ENCODE results near the gene C22orf31.

Gene C22orf31

DNA sequence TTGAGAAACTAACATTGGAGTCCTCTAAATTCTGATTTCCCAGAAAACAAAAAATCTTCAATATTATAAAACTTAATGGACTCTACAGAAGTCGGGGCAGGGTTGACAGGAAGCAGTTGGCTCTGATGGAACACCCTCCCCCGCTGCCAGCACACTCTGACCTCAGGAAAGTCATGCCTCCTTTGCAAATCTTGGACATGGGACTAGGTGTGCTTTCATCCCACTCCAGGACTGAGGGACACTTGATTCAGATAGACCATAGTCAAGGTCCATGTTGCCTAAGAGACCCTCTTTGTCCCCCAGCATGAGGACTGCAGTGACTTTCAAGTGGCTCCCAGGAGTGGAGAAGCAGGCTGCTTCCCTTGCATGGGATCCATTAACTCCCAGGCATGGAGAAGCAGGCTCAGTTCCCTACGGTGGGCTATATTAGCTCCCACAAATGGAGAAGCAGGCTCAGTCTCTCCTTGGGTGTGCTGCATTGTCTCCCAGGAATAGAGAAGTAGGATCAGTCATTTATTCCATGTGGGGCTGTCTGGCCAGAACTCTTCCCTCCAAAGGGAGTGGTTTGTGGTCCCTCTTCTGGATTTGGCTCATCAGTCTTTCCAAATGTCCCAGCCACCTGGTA is 38.3 kb downstream of the C22orf31 start:
- no peak for DNase-seq

DNA sequence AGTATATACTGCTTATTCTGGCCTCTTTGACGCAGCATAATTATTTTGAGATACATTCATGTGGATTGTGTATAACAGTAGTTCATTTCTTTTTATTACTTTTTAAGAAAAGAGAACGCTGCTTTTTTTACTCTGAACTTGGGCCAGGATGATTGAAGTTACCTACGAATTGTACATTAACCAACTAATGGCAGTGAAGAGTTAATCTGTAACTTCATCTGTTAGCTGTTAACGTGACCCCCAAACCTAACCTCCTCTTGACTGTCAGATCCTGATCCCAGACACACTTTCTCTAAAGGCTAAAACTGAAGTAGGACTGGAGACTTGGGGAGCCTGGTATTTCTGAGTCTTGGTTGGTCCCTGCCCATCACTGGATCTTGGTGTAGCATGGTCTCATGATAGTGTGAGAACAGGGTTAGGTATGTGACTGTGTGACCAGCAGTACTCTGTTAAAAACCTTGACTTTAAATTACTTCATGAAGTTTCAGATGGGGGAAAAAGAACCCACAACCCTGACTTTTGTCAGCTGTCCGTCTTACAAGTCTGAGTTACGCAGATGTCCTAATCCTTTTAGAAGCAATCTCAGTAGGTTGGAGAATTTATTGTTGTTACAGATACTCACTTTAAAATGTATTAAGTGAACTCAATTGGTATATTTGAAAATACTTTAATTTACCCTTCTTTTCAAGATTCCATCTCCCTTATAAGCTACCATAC is 39.4 kb downstream of the C22orf31 start:
- no peak for DNase-seq

DNA sequence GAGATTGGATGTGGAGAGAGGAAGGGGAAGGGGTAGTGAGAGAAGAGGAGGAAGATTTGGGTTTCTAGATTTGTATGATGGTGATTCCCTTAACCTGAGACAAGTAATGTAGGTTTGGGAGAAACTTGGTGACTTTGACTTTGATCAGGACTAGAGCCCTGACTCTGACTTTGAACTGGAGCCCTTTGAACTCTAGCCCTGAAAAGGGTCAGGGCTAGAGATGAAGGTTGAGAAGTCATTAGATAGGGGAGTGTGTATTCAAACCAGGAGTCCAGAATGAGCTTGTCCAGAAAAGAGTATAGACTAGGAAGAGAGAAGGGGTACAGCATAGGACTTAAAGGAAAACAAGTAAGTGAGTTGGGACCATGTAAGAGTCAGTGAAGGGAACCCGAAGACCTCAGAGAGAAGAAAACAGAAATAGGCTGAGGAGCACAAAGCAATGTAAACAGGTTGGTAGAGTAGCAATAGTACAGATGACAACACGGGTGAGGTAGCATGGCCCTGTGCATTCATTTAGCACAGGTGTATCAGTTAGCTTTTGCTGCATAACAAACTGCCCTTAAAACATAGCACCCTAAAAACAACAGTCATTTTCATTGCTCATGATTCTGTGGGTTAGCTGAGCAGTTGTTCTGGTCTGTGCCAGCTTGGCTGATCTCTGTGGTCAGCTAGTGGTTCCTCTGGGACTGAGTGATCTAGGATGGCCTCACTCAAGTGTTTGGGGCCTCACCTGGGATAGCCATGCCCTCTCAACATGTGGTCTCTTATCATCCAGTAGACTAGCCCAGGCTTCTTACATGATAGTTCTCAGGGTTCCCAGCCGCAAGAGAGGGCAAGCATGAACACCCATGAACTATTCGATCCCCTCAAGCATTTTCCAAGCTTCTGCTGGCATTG is 43.1 kb downstream of the C22orf31 start:
- DNase-seq = no peak

DNA sequence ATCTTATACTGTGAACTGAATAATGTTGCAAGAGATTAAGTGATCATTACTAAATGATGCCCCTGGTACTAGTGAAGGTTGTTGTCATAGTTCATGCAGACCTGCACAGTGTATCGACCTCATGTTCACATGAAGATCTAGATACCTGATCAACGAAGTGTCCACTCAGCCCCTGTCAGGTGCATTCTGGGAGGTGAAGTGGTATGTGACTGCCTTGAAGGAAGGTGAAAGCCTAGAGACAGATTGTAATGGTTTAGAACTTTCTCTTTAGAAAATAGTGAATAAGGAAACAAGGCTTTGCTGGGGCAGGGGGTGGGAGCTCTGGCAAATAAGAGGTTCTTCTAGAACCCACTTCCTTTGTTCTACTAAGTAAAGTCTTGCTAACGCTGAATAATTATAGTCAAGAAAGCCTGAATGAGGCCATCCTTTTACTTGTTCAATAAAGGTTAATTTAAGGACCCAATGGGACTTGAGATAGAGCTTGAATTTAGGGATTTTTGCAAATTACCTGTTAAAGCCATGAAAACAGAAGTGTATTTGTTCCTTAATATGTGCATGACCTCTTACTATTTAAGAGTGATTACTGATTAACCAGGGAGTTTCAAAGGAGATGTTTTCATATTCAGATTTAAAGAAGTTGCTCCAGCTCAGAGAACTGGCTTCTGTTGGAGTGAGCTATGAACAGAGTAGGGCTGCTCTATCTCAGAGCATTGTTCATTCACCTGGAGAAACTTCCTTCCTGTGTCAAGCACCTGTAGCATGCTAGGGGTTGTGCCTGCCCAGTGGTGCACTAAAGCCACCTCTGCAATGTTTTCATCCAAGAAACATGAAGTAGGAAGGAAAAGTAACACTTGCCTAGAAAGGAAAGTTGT is 45.3 kb downstream of the C22orf31 start:
- no peak for DNase-seq

DNA sequence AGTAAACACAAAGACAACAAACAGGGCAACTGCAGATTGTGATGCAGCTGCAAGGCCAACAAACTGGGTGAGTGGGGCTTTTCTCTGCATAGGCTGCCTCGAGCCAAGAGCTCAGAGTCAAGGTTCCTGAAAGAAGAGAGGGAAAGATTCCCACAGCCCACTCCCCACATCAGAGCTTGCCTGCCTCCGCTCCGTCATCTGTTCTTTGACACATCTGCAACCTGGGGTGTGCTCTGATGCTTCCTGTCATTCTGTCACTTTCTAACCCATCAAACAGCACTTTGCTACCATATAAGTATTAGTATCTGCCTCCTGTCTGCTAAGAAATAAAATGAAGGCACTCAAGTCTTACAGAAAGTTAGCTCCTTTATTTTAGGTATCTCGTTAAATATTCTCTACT is 46.9 kb downstream of the C22orf31 start:
- DNase-seq = no peak

DNA sequence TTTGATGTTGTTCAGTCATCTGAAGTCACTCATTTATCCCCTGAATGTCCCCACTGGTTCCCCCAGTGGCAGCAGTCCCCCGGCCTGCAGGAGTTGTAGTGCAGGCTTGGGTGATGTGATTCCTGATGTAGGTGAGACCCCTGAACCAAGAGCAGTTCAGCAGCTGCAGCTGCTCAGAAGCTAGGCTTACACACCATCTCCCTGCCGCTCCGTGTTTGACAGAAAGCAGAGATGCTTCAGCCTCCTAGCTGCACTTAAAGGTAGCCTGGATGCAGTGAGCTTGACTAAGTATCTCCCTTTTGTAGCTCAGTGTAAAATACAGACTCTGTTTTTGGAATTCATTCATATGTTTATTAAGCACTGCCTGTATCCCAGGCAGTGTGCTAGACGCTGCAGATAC is 47.3 kb downstream of the C22orf31 start:
- no peak for DNase-seq

DNA sequence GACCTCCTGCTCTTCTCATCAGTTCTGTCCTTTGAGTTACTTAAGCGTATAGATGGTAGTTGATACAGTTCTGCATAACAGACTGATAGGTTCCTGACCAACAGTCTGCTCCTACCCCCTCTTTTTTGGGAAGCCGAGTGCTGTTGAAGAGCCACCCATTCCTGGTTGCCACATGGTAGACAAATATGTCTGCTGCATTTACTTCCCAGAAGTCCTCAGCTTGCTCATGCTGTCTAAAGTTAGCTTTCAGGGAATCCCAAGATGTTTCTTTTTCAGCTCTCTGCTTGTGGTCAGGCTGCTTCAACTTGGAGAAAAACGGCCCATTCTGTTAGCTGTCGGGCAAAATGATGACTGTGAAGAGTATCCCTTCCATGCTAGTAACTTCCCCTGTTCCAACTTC is 48.7 kb downstream of the C22orf31 start:
- no peak for DNase-seq

DNA sequence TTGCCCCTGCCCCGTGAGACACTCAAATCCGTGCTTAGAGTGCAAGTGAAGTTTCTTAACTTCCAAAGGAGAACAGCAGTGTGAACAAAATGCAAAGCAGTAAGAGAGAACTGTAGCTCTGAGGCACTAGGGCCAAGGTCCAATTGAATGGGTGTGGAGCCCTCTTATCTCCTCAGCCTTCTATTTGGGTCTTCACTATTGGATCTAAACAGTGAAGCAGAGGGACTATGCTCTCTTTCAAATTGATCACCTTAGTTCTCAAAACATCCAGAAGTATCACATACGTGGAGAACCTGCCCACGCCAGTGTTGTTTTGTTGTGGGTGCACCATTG is 49.6 kb downstream of the C22orf31 start:
- no peak for DNase-seq

DNA sequence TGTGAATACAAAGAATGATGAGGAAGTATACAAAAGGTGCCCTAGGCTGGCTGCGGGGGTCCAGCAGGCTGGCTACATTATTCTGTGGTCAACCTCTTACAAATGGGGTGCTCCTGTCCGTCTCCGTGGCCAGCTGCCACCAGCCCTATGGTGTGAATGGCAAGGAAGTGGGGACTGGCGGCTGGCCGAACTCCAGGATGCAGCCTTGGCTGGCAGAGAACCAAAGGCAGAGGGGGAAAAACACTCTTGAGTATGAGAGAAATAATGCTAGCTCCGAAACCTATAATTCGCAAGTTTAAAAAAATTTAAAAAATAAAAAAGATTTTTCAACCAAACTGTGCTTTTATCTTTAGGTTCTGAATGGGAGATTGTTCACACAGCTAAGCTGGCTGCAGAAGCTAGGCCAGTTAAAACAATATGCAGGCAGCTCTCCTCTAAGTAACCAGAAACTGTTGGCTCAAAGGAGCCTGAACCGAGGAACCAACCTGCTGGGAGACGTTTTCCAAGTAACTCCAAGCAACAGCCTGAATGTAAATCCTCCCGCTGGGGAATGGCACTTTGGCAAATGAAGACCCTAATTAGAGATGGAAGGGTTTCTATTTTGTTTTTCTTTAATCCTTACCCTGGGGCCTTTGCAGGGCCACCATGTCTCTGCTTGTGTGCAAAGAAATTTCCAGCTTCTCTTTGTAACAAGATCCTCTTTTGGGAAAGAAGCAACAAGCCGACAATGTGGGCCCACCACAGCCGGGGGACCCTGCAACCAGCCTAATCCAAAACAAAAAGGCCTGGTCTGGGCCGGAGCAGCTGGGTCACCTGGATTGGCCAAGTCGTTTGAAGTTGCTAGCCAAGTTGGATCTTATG is 50.2 kb downstream of the C22orf31 start:
- DNase-seq = no peak

DNA sequence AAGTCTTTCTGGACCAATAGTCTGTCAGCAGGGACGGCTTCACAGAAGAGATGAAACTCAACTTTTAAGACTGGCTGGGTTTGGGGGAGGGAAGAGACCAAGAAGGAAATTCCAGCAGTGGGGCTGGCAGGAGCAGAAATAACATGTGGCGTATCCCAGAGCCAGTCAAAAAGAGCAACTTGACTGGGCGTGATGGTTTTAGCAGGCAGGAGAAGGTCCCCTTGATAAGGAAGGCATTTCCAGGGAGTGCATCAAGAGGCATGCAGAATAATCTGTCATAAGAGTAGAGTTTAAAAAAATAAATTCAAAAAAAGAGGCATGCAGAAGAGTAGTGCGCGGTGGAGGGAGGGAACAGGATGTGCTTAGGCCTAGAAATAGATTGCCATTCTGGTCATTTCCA is 52.5 kb downstream of the C22orf31 start:
- DNase-seq = no peak

All from EL (cell line).